ENCODE measurements around the gene TAAR8. TPM values are rescaled to one million over a fixed set of nuclear protein-coding genes. Genes with fewer than 3 reads are reported as not detected.

Gene TAAR8
- total RNA-seq (not detected), polyA plus RNA-seq (not detected)

- Histone ChIP-seq H3K27ac (no peak within 1 kb of the TSS), H3K4me1 (no peaks in the 10 kb centered on the region), H3K27me3 (no peaks in the 10 kb centered on the region), H3K9me3 (no peaks in the 10 kb centered on the region), H3K36me3 (no peaks in the 10 kb centered on the region), H3K4me3 (no peak within 1 kb of the TSS)
- no peak for DNase-seq
- 90 to 95% methylated on average over 2 of the region's 2 CpGs for WGBS, 2 donors
- intact Hi-C loops (cut with DNase I), result no loop called here
- TF ChIP-seq EP300 (IDR thresholded peaks at IDR 0.05), result no peak
- TF ChIP-seq POLR2A (IDR thresholded peaks at IDR 0.05), result no peak
- no peak for TF ChIP-seq CTCF (IDR thresholded peaks at IDR 0.05)
- TF ChIP-seq POLR2AphosphoS5 (IDR thresholded peaks at IDR 0.05), result no peak
Measured at GRCh38 chr6:132552372-132552771, at the start of gene TAAR8. TAAR8 (plus strand) TSS chr6:132552672; CDS start chr6:132552693, 21 bp downstream.

GRCh38 chr6:132504757-132505156 is 47.7 kb upstream of the TAAR8 start:
- WGBS, 2 donors, result 77 to 79% methylated on average over 5 of the region's 5 CpGs
- intact Hi-C loops (cut with DNase I), result no loop called here
- no peak overlapping the region for H3K4me3 ChIP-seq
- peaks cover 0 to 38% (median 27%) of the 10 kb centered on the region in 4 donors for H3K4me1 ChIP-seq
- H3K27me3 ChIP-seq, result no peaks in the 10 kb centered on the region
- no peak for TF ChIP-seq POLR2AphosphoS5 (IDR thresholded peaks at IDR 0.05)
- TF ChIP-seq EP300 (IDR thresholded peaks at IDR 0.05), result no peak
- no peak for TF ChIP-seq POLR2A (IDR thresholded peaks at IDR 0.05)
- no peak for TF ChIP-seq CTCF (IDR thresholded peaks at IDR 0.05)
- H3K36me3 ChIP-seq, result peaks cover 0 to 26% (median 10%) of the 10 kb centered on the region in 4 donors
- DNase-seq, result no peak
- H3K9me3 ChIP-seq, result no peaks in the 10 kb centered on the region
- no peak overlapping the region for H3K27ac ChIP-seq

GRCh38 chr6:132505158-132505557 is 47.3 kb upstream of the TAAR8 start:
- H3K4me1 ChIP-seq, result peaks cover 0 to 38% (median 27%) of the 10 kb centered on the region in 4 donors
- TF ChIP-seq POLR2A (IDR thresholded peaks at IDR 0.05) (no peak), POLR2AphosphoS5 (IDR thresholded peaks at IDR 0.05) (no peak), CTCF (IDR thresholded peaks at IDR 0.05) (no peak), EP300 (IDR thresholded peaks at IDR 0.05) (no peak)
- H3K36me3 ChIP-seq, result peaks cover 0 to 26% (median 10%) of the 10 kb centered on the region in 4 donors
- intact Hi-C loops (cut with DNase I), result no loop called here
- no peak for DNase-seq
- H3K9me3 ChIP-seq, result no peaks in the 10 kb centered on the region
- H3K27me3 ChIP-seq, result no peaks in the 10 kb centered on the region
- no peak overlapping the region for H3K27ac ChIP-seq
- 69 to 87% methylated on average over 1 of the region's 1 CpG for WGBS, 2 donors
- no peak overlapping the region for H3K4me3 ChIP-seq

- H3K36me3 ChIP-seq, result peaks cover 0 to 18% (median 3%) of the 10 kb centered on the region in 4 donors
- intact Hi-C loops (cut with DNase I), result no loop called here
- TF ChIP-seq EP300 (IDR thresholded peaks at IDR 0.05) (no peak), POLR2A (IDR thresholded peaks at IDR 0.05) (no peak), POLR2AphosphoS5 (IDR thresholded peaks at IDR 0.05) (no peak), CTCF (IDR thresholded peaks at IDR 0.05) (no peak)
- H3K4me1 ChIP-seq, result peaks cover 0 to 51% (median 37%) of the 10 kb centered on the region in 4 donors
- no peak overlapping the region for H3K27ac ChIP-seq
- DNase-seq, result no peak
- no peaks in the 10 kb centered on the region for H3K9me3 ChIP-seq
- WGBS, 2 donors, result 58 to 88% methylated on average over 2 of the region's 2 CpGs
- H3K4me3 ChIP-seq, result no peak overlapping the region
- no peaks in the 10 kb centered on the region for H3K27me3 ChIP-seq
Measured at GRCh38 chr6:132506461-132506860, 46.0 kb upstream of the TAAR8 start.
